GM18873 (cell line): ENCODE data around the gene P4HA2.

Source experiments
- ATAC-seq: cut with Tn5 transposase; IDR thresholded peaks from one replicate; pipeline ENCODE4 v1.9.1; 2021; ENCODE audit warnings: mild to moderate bottlenecking, moderate library complexity, moderate number of reproducible peaks; ENCODE audit not compliant: unreplicated experiment, low FRiP score

The P4HA2 gene

DNA sequence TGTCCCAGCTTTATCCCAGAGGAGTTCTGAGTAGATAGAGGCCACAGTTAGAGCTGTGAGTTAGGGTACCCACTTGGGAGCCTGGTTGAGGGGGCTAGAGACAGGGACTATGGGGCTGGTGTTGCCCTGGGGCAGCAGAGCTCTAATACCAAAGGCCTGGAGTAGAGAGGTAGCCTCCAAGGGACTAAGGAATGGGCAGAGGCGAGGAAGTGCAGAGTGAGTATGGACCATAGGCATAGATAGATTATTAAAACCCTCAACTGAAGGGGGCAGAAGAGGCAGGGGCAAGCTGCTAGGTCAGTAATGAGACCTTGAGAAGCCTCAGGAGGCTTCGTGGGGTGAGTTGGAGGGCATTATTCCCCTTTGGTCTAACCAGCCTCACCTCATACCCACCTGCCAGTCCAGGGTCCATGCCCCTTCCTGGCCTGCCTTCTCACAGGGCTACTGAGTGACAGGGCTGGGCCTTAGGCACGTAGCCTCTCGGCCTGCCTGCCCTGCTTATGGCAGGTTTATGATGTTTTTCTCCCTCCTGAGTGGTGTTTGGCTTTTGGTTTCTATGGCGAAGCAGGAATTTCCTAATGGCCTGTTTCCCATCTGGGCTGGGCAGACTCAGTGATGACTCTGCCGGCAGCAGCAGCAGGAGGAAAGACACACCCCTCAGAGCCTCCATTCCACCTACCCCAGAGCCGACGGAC lies 37.8 kb upstream of the P4HA2 start:
- ATAC-seq, result no peak

DNA sequence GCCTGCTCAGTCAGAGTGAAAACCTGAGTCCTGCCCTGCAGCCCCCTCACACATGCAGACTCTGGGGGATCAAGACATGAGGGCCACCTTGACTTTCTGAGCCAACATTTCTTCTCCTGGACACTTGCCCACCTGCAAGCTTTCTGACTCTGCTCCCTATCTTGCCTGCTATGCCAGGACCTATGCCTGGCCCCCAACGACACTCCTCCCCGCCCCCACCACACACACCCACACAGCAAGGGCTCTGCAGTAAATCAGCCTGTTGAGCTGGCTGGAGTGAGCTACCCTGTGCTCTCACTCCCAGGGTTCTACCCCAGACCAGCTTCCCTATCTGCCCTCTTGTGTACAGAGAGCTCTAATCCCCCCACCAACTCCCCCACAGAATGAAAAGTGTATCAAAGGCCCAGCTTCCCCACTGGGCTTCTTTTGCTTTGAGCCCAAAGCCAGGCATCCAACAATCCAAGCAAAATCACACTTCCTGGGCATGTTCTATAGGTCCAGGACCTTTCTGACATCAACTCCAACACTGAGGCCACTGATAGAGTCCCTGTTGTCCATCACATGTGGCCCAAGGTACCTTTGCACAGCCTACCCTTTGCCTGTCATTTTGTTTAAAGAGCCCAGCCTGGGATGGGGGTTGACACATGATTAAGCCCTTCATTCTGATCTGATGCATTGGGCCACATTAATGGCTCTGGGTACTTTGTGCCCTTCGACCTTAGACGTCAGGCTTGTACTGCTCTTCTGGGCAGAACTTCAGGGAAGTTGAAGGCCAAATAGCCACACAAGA lies 37.1 kb upstream of the P4HA2 start:
- no peak for ATAC-seq

DNA sequence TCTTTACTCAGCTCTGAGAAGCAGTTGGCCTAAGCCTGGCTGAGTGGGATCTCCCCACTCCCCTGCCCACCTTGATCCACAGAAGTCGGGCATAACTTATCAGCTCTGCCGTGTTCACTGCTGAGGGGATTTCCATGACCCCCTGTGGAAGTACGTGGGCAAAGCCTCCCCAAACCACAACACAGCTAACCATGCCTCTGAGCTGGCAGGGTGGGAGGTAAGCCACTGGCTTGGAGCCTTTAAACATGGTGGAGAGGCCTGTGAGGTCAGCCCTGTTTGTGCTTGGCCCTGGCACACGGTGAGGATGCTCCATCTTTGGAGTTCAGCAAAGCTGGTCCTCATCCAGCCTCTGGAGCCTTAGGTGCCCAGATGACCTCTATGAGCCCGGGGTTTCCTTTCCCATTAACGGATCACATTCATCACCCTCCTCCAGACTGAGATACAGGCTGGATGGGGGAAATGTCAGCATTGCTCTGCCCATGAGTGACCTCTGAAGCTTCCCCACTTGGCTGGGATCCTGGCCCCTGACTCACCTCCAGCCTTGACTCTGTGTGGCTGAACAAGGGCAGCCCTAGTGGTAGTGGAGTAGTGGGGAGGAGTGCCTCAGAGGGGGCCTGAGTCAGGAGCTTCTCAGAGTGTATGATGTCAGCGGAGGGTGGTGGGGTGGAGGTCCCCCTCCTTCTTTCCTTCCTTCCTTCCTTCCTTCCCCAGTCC lies 36.1 kb upstream of the P4HA2 start:
- ATAC-seq, result no peak

DNA sequence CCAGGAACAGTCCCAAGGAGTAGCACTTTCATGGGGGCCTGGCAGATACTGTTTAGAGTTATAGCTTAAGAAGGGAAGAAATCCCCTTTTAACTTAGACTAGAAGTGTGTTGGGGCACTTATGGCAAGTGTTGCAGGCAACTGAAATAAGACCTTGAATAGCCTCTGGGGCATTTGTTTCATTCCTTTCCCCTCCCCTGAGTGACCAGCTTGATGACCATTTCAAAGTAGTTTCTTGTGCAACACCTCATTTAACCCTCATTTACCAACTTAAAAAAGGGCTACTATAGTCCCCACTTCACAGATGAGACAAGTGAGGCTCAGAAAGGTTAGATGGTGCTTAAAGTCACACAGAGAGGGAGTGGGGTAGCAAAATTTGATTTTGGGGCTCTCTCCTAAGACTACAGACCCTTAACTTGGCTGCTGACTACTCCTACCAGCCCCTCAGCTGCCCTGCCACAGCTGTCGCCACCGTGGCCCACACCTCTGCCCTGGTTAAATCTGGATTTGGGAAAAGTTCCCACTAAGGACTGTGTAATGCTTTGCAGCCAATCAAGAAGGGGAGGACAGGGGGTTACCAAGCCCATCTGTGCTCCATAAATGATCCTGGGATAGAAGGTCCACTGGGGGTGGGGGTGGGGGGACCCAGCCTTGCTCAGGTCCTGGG lies 35.4 kb upstream of the P4HA2 start:
- no peak for ATAC-seq

DNA sequence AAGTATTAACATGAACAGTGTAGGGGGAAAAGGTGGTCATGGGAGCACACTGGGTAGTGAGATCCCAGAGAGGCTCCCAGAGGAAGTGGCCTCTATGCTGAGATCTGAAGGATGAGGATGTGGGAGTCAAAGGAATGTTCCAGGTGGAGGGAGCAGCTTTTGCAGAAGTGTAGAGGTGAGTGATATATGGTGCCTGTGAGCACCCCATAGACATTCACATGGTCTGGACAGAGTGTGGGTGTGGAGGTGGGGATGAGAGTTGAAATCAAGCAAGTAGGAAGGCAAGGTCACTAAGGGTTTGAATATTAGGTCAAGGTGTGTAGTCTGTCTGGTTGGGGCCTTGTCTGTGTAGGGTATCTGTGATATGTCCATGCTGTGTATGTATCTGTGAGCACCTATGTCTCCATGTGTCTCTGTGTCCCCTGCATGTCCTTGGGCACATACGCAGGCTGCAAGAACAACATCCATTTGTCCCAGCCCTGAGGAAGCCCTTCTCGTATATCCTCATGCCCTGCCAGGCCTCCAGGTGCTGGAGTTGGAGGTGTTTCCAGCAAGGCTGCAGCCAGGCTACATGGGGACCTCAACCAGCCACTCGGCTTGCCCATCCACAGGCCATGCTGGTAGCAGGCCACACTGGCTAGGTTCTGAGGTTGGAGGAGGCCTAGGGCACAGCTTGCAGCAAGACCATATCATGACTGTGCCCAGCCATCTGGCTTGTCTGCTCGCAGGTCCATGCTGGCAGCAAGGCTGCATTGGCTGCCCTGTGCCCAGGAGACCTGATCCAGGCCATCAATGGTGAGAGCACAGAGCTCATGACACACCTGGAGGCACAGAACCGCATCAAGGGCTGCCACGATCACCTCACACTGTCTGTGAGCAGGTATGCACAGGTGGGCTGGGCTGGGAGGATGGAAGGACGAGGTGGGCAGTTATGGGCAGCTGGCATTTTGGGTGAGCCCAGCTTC lies 34.5 kb upstream of the P4HA2 start:
- no peak for ATAC-seq

DNA sequence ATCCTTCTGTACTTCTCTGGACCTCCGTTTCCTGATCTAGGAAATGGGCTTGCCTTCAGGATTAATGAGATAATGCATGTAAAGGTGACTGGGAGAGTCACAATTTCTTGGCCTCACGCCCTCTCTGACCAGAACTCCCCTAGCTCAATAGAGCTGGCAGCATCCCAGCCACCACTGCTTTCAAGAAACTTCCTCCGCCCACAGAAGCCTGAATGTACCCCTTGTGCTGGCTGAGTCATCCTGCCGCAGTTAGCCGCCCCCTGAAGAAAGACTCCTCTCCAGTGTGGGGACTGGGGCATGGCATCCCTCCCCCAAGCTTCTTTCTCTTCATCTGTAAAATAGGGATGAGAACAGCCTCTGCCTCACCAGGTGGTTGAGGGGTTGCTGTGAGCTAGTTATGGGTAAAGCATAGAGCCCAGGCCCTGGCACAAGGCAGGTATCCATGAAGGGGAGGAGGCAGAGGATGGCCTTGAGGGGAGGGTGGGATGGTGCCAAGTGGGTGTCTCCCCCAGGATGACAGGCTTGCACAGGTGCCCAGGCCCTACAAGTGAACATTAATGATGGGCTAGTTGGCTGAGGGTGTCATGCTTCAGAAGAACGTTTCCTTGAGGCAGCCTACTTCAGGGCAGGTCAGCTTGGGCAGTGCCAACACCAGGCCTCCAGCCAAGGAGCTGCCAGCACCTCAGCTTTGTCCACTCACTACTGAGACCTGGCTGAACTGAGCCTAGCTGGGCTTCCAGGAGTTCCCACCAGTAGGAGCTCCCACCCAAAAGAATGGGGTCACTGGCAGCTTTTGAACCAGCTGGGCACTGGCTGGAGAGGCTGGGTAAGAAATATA lies 33.3 kb upstream of the P4HA2 start:
- no peak for ATAC-seq

DNA sequence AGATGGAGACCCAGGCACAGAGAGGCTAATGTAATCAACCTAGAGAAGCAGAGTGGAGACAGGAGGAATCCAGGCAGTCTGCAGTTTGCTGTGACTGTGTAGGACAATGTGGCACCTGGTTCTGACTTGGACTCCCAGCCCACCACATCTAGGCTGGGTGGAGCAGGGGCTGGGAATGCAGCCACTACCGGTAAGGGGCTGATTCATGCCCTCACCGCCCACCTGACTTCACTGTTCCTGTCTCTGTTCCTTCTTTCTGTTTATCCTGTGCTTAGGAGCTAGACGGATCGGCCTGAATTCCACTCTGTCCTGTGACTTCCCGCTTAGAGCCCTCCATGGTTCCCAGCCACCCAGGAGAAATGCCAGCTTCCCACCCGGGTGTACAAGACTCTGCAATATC lies 32.4 kb upstream of the P4HA2 start:
- ATAC-seq, result no peak

DNA sequence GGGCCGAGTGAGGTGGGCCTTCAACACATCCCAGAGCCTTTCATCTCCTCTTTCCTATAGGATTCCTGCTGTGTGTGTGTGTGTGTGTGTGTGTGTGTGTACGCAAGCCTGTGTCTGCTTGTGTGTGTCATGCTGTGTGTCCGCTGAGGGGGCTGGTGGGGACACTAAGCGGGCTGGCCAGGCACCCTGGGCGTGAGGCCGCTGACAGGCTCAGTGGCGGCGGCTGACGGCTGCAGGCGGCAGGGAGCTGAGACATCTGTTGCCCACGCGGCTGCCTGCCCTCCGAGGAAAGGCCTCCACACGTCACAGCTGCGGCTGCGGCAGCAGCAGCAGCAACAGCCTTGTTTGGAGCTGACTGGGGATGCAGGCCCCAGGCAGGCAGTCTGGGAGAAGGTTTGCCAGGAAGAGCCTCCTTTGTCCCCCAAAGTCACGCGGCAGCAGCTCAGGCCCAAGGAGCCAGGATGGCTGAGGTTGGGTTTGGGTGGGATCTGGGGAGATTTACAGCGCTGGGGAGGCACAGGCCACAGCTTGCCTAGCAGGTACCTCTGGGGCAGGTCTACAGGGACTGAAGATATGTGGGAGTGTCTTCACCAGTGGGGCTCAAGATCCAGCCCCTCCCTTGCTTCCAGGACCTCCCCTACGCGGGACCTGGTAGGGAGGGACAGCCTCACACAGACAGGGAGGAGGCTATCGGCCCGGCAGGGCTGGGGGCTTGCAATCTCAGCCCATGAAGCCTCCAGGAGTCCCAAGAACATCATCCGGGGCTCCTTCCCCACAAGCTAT lies 31.6 kb upstream of the P4HA2 start:
- no peak for ATAC-seq

DNA sequence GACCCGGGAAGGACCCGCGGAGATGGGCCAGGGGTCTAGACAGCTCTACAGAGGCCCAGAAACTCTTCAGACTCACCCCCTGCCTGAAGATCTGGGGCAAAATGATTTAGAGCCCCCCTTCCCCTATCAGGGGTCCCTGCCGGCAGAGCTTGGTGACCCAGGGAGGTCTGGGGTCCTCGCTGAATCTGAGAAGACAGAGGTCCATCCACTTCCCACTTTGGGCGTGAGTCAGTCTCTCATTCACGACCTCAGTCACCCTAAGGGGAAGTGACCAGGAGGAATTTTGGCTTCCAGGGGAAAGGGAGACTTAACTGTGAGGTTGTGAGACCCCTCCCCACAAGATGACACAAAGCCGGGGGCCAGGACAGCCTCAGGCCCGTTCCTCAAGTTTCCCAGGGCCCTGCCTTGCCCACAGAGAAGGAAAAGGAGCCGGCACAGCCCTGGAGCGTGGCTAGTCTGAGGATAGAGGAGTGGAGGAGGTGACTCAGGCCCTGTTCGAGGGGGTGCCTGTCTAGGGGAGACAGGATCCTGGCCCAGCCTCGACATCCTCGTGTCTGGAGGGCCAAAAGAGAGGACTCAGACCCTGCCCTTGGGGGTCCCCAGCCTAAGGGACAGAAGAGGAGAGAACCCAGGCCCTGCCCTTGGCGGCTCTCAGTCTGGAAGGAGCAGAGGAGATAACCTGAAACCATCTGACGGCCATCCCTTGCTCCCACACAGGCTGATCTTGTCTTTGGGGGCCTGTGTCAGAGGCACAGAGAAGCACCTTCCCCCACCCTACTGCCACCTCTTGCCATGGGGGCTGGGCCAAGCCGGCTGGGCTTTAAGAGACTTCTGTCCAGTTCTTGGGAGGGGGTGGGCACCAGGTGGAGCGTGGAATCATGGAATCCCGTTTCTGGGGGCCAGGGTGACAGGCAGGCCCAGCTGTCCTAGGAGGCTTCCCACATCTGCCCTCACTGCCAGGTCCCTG lies 30.7 kb upstream of the P4HA2 start:
- no peak for ATAC-seq

DNA sequence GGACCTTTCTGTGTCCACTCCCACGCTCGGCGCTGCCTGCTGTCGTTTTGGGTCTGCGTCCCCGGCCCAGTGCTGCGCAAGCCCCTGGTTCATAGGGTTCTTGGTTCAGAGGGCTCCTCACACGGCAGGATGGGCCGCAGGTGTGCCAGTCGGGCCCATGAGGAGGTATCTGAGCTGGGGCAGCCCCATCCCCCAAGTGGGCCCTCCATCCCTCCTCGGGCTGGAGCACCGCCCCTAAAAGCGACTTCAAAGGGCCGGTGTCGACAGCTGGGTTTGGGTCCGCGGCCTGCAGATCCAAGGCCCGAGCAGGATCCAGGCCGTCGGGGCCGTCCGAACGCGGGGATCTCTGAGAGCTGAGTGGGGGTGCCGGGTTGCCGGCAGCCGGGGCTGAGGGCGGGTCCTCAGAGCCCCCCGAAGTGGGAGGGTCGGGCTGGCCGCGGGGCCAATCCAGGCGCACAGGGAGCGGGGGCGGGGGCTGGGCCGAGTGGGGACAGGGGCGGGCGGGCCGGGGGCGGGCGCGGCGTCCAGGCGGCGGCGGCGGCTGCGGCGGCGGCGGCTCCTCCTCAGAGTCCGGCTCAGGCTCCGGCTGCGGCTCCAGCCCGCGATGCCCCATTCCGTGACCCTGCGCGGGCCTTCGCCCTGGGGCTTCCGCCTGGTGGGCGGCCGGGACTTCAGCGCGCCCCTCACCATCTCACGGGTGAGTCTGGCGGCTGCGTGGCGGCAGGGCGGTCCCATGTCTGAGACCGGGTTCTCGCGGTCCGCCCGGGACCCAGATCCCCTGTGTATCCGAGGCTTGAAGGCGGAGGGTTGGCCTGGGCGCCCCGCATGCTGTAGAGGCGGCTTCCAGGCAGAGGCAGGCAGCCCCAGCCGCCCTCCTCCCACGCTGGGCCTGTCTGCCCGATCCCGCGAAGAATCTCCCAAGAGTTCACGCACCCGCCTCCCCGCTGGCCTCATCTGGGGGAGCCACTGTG lies 29.8 kb upstream of the P4HA2 start, which contains the start of gene PDLIM4:
Gene PDLIM4 (plus strand): TSS at position 566 of the 971 bp plus-strand sequence. CDS start 39 bp downstream, at position 605.
- no peak for ATAC-seq

DNA sequence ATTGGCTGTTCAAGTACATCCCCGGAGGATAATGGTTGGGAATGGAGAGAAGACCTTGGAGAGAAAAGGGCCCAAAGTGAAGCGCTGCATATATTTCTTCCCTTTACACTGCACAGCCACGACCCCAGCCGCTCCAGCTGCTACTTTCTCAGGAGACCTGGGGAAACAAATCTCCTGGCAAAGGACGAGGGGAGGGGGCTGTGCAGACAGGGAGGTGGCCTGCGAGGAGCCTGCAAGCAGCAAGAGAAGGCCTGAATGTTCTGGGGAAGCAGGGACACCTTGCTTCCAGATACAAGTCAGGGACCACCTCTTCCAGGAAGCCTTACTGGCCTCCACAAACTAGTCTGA lies 29.1 kb upstream of the P4HA2 start:
- ATAC-seq, result no peak

DNA sequence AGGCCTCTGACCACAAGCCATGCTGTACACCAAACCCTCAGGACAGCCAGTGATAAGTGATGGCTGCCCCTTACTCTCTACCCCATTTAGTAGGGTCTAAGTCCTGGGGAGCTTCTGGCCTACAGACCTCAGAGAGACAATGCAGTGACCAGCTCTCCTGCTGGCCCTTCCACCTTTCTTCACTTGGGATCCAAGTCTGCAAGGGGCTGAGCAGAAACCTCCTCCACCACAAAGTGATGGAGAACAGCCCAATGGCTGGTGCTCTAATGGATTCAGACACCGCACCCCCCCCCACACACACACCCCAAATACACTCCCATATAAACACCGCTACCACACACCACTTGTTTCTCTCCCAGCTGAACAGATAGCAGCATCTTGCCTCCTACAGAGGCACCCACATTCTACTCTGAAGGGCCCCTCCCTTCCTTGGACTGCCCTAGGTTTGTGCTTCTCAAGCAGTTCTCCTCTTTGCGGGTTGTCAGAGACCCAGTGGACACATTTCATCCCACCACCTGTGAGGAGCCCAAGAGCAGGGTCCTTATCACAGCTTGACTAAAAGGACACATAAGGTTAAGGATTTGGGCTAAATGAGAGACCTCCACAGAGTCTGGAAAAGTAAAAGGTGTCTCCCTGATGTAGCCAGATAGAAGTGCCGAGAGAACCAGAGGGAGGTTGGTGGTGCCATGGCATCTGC lies 28.6 kb upstream of the P4HA2 start:
- no peak for ATAC-seq

DNA sequence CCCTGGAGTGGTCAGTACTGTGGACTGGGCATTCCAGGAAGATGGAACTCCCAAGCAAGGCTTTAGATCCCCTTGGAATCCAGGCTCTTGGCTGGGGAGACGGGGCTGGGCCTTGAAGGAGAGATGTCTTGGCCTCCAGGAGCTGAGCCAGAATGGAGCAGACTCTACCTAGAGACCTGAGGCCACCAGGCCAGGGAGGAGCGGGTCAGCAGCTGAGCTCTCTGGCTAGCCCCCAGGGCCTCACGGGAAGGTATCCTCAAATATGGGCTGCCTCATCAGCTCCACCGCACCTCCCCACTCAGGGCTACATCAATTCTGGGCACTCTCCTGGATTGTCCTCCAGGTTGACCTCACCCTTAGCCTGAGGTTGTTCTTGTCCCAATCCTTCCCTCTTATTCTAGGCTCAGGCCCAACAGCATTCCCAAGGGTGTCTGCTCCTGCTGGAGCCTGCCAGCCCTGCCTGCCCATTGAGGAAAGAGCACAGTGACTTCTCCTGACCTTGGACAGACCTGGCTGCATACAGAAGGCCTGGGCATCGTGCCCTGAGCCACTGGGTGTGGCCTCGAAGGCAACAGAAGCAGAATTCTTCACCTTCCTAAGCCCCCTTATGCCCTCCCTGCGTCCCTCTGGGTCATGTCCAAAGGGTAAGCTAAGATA lies 26.8 kb upstream of the P4HA2 start:
- no peak for ATAC-seq

DNA sequence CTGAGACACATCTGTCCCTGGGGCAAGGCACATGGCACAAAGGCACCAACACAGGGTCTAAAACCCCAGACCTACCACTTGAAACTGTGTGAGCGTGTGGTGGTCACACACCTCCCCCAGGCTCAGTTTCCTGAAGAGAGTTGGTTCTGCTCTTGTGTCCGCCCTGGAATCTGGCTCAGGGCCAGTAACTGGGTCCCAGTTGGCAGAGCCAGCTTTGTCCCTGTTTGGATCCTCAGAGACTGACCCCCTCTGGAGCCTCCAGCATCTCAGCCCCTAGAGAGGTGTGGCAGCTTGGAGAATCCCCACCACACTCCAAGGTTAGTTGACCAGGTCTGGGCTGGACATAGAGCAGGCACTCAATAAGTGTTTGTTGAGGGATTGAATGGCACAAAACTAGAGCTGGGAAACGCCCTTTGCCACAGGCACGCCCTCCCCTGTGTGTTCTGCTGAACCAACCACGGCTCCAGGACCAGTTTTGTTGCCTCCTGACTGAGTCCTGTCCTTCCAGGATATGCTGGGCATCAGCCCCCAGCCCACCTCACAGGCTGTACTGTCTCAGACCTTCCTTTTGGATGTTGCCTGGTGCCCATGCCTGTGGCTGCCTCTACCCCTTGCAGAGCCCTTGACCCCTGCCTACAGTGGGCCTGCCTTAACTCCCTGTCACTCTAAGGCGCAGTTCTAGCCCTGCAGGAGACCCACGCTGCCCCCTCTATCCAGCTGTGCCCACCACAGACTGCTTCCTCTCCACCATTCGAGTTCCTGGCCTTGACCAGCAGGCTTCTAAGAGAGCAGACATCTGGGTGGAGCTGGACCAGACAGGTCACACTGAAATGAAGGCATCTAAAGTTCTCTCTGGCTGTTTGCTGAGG lies 26.0 kb upstream of the P4HA2 start:
- ATAC-seq, result no peak
